Dermis microvascular lymphatic vessel endothelial cell (primary cell): ENCODE data around the gene RASSF9. TPM values are rescaled to one million over a fixed set of nuclear protein-coding genes. Genes with fewer than 3 reads are reported as not detected.
A peak's percentile ranks its signal among the peaks of the same experiment; 100 is the strongest.

ENCODE experiments used
- DNase-seq, 2 donors: peaks; one replicate each; pipeline versions ENCODE4 v3.0.0 to v3.0.0-alpha.2; 2010; ENCODE audit warnings: low read depth in 2 of 2
- total RNA-seq: library from RNA; depleted of rRNA; stranded (reverse); fragments of >200 nt; gene quantifications from 2 replicates; pipeline ENCODE4 v1.2.1, GENCODE V29; 2014

RASSF9 gene
- total RNA-seq, result 5.6 and 7.7 TPM in 2 replicates

DNA sequence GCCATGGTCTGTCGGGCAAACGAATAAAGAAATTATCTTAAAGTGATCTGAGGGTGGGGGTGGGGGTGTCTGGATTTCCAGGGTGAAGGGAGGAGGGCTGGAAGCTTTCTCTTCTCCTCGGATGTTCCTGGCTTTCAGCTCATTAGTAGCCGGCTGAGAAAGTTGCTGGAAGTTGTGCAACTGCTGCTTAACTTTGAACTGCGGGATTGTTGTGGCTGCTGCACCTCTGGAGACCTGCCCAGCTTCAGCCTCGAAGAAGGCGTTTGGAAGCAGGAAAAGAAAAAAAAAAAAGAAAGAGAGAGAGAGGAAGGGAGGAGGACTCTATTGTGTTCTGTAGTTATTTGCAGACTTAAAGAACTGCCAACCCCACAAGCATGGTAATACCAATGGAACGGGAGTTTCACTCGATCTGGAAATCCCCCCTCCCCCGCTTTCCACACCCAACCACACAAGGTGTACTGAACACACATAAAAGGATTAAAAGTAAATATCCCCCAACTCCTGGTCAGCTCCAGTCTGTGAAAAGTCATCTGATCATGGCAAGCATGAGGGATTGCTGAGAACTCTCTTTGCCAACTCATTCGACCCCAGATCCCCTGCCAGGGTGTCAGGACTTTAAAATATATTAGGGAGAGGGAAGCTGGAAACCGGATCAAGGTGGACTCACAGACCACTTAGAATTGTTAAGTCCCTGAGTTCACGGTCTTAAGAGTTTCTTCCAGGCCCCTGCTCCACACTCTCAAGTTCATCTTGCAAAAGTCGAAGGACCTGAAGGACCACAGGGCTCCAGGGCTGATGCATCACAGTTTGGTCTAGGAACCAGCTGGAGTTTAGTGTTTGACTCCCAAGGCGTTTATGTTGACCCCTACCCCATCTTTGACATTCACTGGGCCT is at the start of gene RASSF9:
TSS of gene RASSF9 (minus strand) at position 213 of the 894 bp plus-strand sequence. CDS start at position 5, 208 bp downstream.
- DNase-seq, result peak; percentile 47 to 50

DNA sequence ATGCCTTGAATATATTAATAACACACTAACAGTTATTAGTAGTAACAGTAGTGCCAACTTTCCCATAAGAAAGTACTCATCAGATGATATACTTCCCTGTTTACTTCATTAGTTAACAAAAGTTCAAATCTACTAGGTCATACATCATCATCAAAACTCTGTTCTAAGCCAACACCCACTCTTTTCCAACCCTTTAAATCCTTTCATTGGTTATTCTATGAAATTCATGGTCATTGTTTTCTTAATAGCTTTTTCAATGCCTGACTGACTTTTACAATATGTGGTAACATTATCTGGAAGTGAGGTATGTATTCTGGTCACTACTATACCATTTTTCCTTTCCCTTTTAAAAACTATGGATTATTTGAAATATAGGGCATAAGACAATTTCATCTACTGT is 47.6 kb upstream of the RASSF9 start:
- DNase-seq, result no peak

DNA sequence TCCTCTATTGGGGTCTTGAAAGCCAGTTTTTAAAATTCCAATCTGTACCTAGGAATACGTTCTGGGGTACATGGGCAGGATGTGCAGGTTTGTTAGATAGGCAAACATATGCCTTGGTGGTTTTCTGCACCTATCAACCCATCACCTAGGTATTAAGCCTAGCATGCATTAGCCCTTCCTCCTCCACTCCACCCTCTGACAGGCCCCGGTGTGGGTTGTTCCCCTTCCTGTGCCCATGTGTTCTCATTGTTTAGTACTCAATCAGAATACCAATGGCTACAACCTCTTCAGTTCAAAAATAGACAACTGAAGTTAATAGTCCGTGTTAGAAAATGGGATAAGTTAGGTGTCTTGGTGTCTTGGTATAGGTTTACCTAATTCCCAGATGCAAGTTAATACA is 41.2 kb upstream of the RASSF9 start:
- DNase-seq, result no peak

DNA sequence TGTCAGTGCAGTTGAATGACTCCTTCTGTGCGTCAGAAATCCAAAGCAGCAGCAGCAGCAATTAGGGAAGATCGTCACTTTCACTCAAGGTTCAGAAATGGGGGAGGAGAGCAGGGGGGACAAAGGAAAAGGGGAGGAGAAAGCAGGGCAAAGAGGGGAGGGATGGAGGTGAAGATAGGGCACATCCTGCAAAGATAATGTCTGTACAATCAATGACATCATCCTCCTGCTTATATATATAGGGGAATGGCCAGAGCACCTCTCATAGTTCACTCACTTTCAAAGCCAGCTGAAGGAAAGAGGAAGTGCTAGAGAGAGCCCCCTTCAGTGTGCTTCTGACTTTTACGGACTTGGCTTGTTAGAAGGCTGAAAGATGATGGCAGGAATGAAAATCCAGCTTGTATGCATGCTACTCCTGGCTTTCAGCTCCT is 37.8 kb upstream of the RASSF9 start, which contains the start of gene NTS:
TSS of gene NTS (plus strand) at position 265 of the 431 bp plus-strand sequence. CDS start at position 374, 109 bp downstream.
- no peak for DNase-seq

DNA sequence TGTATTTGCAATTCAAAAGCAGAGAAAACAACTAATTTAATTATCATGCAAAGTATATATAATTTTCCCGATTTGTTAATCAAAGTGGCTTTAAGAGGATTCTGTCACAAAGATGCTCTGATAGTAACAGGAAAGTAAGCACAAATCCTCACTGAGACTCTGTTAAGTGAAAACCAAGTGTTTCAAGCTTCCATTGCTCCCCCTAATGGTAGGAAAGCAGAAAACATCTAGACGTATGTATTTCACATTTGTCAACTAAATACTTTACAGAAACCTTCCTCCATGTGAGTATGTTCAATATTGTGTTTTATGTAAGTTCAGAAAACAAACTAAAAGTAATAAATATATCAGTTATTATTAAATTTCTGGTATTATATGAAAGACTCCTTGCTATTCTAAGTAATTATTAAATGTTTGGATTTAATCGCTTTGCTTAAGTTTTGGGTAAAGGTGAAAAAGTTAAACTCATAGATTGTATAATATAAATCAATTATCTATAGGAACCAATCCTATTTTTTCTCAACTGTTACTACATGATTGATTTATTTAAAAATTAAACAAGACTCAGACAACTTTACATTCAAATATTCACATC is 36.4 kb upstream of the RASSF9 start:
- DNase-seq, result peak; percentile 61 to 67

DNA sequence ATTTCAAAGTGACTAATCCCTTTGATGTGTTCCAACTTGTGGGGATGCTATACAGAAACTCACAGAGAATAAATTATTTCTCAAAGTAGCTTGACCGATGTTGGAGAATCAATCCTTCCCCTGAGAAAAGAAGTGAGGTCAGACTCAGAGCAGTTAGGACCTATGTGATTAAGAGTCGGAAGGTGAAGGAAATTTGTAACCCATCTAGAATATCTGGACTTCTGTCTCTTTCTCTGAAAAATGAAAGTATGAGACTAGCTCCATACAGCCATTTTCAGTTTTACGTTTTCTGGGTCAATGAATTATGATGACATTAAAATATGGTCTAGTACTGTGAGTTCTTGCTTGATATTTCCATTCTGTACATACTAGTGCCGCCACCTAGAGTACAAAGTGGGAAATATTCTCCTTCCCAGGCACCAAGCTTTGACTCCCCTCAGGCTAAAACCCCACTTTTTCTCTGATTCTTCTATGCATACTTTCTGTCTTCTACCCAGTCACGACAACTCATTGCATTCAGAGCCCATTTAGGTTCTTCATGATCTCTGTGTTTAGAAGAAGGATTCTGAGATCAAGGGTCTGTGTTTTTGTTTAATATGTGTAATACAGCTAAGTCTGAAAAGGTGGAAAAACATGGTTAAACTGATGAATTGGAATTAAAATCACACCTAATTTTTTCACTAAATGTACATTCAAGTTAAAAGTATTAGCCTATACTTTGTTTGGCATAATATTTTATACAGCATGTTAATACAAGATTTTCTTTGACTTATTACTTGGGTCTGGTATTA is 31.0 kb upstream of the RASSF9 start:
- peak; percentile 69 to 70 for DNase-seq

DNA sequence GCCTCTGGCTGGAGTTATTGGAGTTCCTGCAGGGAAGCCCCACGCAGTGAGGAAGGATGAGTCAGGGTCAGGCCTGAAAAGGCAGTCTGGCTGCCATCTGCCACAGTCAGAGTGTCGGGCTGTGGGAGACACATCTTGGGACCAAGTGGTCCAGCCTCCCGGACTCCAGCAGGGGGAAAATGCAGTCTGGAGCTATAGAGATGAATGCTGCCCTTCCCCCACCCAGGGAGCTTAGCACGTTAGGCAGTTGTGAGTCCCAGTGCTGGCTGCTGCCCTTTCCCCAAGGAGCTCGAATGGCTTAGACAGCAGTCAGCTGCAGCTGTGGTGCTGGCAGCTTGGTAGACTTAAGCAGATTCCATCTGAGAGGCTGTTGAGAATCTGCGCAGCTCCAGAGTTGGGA is 29.7 kb upstream of the RASSF9 start:
- DNase-seq, result peak in 1 of 2 donors; percentile 9

DNA sequence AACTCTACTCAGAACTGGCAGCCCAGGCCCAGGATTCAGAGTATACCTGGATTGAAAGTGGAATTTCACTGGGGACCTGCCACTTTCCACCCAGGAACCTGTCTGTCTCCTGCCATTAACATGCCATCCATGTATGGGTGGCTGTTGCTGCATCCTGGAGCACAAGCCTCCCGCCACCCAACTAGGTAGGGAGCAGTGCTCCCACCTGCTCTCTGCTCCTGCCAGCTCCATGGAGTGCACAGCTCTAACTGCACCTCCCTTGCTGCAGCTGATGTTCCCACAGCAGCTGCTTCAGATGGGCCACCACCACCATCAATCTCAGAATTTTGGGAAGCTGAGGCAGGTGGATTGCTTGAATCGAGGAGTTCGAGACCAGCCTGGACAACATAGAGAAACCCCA is 20.8 kb upstream of the RASSF9 start:
- no peak for DNase-seq

DNA sequence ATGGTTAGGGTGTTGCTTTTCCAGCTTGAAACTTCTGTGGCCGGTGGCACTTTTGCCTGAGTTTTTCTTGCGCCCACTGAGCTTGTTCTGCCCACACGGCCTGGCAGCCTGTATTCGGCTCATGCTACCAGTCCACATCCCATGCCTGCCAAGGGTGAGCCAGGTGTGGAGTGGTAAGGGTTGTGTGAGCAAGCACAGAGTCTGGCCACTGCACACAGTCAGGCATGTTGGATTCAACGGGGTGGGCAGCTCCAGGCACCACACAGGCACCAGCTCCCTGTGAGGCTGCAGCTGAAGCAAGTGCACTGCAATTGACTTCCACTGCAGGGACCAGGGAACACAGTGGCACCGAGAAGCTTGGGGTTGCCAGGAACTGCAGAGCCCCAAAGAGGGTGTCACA is 19.1 kb upstream of the RASSF9 start:
- DNase-seq, result no peak

DNA sequence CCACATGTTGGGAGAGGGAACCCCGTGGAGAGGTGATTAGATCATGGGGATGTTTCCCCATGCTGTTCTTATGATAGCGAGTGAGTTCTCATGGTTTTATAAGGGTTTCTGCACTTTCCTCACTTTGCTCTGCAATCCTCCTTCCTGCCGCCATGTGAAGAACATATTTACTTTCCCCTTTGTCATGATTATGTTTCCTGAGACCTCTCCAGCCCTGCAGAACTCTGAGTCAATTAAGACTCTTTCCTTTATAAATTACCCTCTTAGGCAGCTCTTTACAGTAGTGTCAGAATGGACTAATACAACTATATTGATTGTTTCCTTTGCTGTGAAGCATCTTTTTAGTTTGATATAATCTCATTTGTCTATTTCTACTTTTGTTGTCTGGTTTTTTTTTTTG is 13.1 kb upstream of the RASSF9 start:
- no peak for DNase-seq

DNA sequence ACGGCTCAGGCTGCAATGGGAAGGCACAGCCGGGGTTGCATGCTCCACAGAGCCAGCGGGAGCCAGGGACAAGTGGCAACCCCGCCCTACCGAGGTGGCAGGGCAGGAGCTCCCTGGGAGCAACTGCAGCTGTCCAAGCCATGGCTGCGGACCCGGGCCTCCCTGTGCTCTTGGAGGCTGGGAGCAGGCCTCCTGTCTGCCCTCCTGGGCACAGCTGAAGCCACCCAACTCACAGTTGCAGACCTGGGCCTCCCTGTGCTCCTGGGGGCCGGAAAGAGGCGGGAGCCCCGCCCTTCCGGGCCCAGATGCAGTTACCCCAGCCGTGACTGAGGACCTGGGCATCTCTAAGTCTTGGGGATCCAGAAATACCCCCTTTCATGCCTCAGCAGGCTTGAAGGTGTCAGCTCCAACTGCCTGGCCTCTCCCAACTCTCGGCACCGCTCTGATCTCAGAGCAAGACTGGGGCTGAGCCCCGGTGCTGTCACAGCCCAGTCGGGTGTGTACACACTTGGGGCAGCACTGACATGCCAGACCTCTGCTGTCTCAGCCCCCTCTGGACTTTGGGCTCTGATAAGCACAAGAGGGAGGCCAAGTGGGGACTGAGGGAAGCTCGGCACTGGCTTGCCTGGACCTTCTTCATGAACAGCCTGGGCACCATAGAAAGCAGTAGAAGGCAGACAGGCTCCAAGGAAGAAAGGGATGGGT is 7.5 kb upstream of the RASSF9 start:
- no peak for DNase-seq

DNA sequence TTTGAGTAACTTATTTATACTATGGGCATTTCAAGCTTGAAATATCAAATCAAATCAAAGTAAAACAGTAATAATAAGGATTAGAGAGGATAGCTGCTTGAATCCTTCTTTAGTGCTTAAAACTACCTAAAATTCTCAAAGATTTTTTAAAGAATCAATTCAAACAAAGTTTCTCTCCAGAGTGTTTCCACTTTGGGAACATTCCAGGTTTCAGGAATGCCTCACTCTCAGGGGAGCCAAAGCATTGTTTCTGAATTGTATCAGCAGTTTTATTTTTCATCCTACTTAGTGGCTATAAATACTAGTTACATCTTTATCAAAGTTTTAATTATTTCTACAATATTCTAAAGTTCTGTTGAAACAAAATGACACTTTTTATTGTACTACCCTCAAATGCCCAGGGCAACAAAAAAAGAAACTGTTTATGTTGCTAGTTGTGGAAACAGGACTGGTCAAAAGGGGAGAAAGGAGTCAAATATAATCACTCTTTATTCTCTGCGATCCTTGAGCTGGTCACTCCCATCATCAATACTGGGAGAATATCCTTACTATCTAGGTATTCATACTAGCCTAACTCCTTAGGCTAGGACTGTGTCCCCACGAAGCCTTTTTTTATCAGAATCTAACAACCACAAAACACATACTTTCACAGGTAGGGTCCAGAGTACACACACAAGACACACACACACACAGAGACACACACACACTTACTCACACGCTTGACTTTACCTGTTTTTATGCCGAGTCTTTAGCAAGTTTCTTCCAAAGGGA is 598 bp downstream of the RASSF9 start:
- peak in 1 of 2 donors; percentile 42 for DNase-seq

DNA sequence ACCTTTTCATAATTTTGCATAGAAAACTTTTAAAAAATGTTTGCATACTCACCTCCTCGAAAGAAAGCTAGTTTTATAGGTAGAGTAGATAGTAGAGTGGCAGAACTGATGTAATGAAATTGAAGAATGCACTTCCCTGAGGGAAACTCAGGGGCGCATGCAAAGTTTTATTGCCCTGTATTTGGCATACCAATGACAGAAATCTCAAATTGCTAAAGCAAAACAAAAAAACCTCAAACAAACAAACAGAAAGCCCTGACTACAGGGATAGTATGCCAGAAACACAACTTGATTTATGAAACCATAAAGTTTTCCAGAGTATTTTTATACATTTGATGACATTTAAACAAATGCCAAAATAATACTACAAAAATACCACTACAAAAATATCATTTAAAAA is 1.8 kb downstream of the RASSF9 start:
- peak; percentile 35 to 65 for DNase-seq

DNA sequence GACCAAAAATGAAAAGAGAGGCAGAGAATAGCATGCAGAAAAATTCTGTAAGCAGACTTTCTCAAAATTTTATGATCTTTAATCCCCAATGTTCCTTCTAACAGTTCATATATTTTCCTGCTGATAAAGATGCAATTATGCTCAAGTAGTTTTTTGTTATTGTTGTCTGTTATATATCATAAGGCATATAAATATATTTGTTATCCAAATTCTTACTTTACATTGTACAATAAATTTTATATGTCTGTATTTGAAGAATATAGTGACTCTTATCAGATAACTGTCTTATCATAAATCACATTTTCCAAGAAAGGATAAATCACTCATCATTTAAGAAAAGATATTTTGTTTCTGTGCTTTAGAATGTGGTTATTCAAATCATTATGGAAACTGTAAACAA is 2.6 kb downstream of the RASSF9 start:
- no peak for DNase-seq

DNA sequence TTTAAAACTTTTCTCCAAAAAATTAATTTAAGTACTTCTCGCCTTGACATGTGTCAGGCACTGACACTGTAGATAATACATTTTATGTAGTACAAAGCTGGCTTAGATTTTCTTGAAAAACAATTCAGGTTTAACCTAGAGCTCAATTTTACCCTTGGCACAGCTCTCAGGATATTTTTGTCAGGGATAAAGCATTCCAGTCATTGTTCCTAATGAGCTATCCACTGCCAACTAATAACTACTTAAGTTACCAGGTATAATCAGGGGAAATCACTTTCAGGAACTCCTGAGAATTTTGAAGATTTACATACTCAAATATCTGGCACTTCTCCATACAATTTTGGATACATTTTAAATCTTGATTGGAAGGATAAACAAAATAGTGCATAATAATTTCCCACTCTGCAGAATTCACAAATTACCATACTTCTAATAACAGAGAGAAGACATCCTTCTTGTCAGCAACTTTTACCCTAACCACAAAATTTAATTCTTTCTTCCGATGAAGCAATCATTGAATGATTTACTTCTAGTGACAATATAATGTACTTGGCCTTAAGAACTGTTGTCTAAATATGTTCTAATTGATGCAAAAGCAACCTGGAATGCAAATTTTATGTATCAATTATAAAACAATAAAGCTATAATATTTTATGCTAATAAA is 4.8 kb downstream of the RASSF9 start:
- peak in 1 of 2 donors; percentile 30 for DNase-seq

DNA sequence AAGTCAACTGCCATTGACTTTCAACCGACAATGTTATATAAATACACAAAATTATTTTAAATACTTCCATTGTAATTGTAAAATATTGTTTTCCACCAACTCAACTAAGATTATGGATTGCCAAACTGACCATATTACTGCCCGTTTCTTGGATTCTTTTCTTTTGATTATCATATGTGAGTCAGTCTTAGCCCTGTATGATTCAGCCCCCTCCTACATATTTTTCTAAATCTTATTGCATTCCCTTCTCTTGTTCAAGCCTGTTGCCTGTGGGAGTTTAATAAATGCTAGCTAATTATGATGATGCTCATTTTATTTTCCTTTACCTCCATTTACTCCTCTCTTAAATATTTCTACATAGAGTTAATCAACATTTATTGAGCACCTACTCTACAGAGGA is 6.8 kb downstream of the RASSF9 start:
- DNase-seq, result no peak

DNA sequence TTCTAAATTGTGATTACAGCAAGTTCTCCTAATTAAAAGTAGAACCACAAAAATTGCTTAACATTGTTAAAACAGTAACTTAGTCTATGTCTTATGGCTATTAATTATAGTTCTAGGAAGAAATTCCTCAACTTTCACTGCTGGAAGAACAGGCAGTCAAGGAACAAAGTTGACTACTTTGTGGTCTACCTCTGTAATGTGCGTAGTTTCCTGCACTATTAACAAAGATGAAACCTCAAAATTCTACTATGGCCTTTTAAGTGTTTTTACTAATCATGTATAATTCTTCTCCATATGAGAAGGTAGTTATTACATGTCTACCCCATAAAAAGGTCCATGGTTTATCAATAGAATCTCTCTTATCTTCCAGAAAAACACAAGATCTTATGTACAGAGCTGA is 7.6 kb downstream of the RASSF9 start:
- no peak for DNase-seq

DNA sequence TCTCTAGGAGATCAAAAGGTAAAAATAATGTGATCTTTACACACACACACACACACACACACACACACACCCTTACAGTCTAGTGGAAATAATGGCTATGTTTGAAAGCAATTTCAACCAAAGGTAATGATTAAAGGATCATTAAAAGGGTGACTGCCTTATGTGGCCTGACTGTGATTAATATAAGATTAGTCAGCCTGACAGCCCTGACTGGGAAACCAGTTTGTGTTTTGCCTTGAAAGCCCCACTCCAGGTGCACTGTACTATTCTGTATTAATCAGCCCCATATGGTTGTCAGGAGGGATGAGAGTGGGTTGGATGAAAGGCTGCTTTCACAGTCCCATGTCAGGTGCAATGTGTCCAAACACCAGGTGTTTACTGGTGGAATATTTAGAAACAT is 10.5 kb downstream of the RASSF9 start:
- no peak for DNase-seq

DNA sequence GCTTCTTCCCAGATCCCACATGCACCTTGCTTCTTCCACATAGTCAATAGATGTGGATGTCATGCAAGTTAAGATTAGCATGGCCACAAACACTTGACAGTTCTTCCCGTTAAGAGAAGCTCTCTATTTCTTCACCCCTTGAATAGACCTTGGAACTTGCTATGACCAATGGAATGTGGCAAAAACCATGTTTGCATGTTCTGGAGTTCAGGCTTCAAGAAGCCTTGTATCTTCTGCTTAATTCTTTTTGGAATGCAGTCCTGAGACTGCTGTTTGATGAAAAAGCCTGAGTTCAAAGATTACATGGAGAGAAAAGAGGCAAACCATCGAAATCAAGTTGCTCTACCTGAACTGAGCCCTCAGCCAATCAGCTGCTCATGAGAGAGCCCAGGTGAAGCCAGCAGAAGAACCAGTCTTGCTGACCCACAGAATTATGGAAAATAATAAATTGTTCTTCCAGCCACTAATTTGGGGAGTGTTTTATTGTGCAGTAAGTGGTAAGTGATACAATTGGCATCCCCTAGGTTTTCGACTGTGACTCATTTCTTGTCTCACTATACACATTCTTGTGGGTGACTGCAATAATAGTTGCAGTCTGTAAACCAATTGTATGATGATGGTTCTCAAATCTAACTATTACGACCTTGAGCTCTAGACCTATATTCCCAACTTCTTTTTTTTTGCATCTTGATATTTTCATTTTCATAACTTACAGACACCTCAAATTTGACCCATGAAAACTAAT is 12.6 kb downstream of the RASSF9 start:
- DNase-seq, result peak in 1 of 2 donors; percentile 63
